Measurements from ENCODE around the gene NRP2. TPM values are rescaled to one million over a fixed set of nuclear protein-coding genes. Genes with fewer than 3 reads are reported as not detected.

The NRP2 gene
- total RNA-seq, 2 donors from 2014 or later = 69.7 to 92.4 TPM

GRCh38 chr2:205709319-205709718, 27.0 kb downstream of the NRP2 start:
- no peak overlapping the region for H3K4me3 ChIP-seq (ENCODE audit: low read length)
- 93 to 98% methylated on average over 4 of the region's 4 CpGs for WGBS, 2 experiments (ENCODE audit: insufficient coverage in 1 of 2, insufficient read length in 1 of 2)
- peaks cover 49% of the 10 kb centered on the region for H3K36me3 ChIP-seq (ENCODE audit: control insufficient read depth, insufficient read depth, low read length)
- no peak overlapping the region for H3K27ac ChIP-seq (ENCODE audit: low read depth, low read length)
- H3K9me3 Mint-ChIP-seq = no peaks in the 10 kb centered on the region
- no peaks in the 10 kb centered on the region for H3K27me3 Mint-ChIP-seq (ENCODE audit: insufficient read depth)
- no peak overlapping the region for H3K4me3 Mint-ChIP-seq
- peaks cover 28% of the 10 kb centered on the region for H3K36me3 Mint-ChIP-seq (ENCODE audit: low read depth)
- H3K27ac Mint-ChIP-seq = no peak overlapping the region
- H3K4me1 ChIP-seq (ENCODE audit: control insufficient read depth, insufficient read depth, low read length) = peaks cover 29% of the 10 kb centered on the region
- no peak for TF ChIP-seq CTCF (conservative IDR thresholded peaks at IDR 0.05)
- no peak overlapping the region for H3K9ac ChIP-seq (ENCODE audit: extremely low read depth, low read length, poor library complexity, severe bottlenecking)
- peaks cover 41% of the 10 kb centered on the region for H3K4me1 Mint-ChIP-seq
- DNase-seq = no peak
- no peaks in the 10 kb centered on the region for H3K27me3 ChIP-seq (ENCODE audit: control insufficient read depth, insufficient read depth, low read length, poor library complexity, severe bottlenecking)
- no peaks in the 10 kb centered on the region for H3K9me3 ChIP-seq (ENCODE audit: control insufficient read depth, low read length)

- H3K36me3 Mint-ChIP-seq (ENCODE audit: low read depth) = peaks cover 30% of the 10 kb centered on the region
- no peak overlapping the region for H3K27ac ChIP-seq (ENCODE audit: low read depth, low read length)
- 55% methylated on average over 1 of the region's 1 CpG; no CpG with 5 or more reads in 1 of the 2 experiments for WGBS, 2 experiments (ENCODE audit: insufficient coverage in 1 of 2, insufficient read length in 1 of 2)
- no peaks in the 10 kb centered on the region for H3K9me3 ChIP-seq (ENCODE audit: control insufficient read depth, low read length)
- H3K9ac ChIP-seq (ENCODE audit: extremely low read depth, low read length, poor library complexity, severe bottlenecking) = no peak overlapping the region
- no peak overlapping the region for H3K27ac Mint-ChIP-seq
- H3K27me3 ChIP-seq (ENCODE audit: control insufficient read depth, insufficient read depth, low read length, poor library complexity, severe bottlenecking) = no peaks in the 10 kb centered on the region
- TF ChIP-seq CTCF (conservative IDR thresholded peaks at IDR 0.05) = no peak
- peaks cover 44% of the 10 kb centered on the region for H3K4me1 Mint-ChIP-seq
- H3K9me3 Mint-ChIP-seq = no peaks in the 10 kb centered on the region
- peaks cover 35% of the 10 kb centered on the region for H3K4me1 ChIP-seq (ENCODE audit: control insufficient read depth, insufficient read depth, low read length)
- no peaks in the 10 kb centered on the region for H3K27me3 Mint-ChIP-seq (ENCODE audit: insufficient read depth)
- peaks cover 48% of the 10 kb centered on the region for H3K36me3 ChIP-seq (ENCODE audit: control insufficient read depth, insufficient read depth, low read length)
- DNase-seq = no peak
- peak overlapping the region; percentile 37 for H3K4me3 ChIP-seq (ENCODE audit: low read length)
- no peak overlapping the region for H3K4me3 Mint-ChIP-seq
Observed at GRCh38 chr2:205712508-205712907, 30.2 kb downstream of the NRP2 start.

GRCh38 chr2:205713086-205713485, 30.8 kb downstream of the NRP2 start:
- 100% methylated on average over 1 of the region's 1 CpG; no CpG with 5 or more reads in 1 of the 2 experiments for WGBS, 2 experiments (ENCODE audit: insufficient coverage in 1 of 2, insufficient read length in 1 of 2)
- no peak overlapping the region for H3K27ac ChIP-seq (ENCODE audit: low read depth, low read length)
- H3K4me1 ChIP-seq (ENCODE audit: control insufficient read depth, insufficient read depth, low read length) = peaks cover 35% of the 10 kb centered on the region
- no peak overlapping the region for H3K4me3 ChIP-seq (ENCODE audit: low read length)
- H3K27me3 ChIP-seq (ENCODE audit: control insufficient read depth, insufficient read depth, low read length, poor library complexity, severe bottlenecking) = no peaks in the 10 kb centered on the region
- no peak for DNase-seq
- H3K4me1 Mint-ChIP-seq = peaks cover 44% of the 10 kb centered on the region
- TF ChIP-seq CTCF (conservative IDR thresholded peaks at IDR 0.05) = no peak
- H3K9me3 Mint-ChIP-seq = no peaks in the 10 kb centered on the region
- no peaks in the 10 kb centered on the region for H3K9me3 ChIP-seq (ENCODE audit: control insufficient read depth, low read length)
- H3K27me3 Mint-ChIP-seq (ENCODE audit: insufficient read depth) = no peaks in the 10 kb centered on the region
- H3K36me3 ChIP-seq (ENCODE audit: control insufficient read depth, insufficient read depth, low read length) = peaks cover 48% of the 10 kb centered on the region
- H3K36me3 Mint-ChIP-seq (ENCODE audit: low read depth) = peaks cover 35% of the 10 kb centered on the region
- no peak overlapping the region for H3K27ac Mint-ChIP-seq
- no peak overlapping the region for H3K4me3 Mint-ChIP-seq
- no peak overlapping the region for H3K9ac ChIP-seq (ENCODE audit: extremely low read depth, low read length, poor library complexity, severe bottlenecking)

All from endodermal cell (in vitro differentiated cells).